Endothelial cell of umbilical vein (primary cell): ENCODE data around the gene RALBP1.

Experiments used
- EZH2 ChIP-seq: IDR thresholded peaks from 2 replicates; pipeline ENCODE4 v1.6.1; 2012; ENCODE audit warnings: borderline replicate concordance, low read depth, mild to moderate bottlenecking, moderate library complexity, low read length, inconsistent platforms; ENCODE audit not compliant: severe bottlenecking
- TF ChIP-seq, protein P1 (sequence below), 2 donors: IDR thresholded peaks; 1 replicate in 1 of 2; 2 replicates in 1 of 2; pipeline ENCODE4 v1.5.1; 2011; ENCODE audit warnings: low read length in 2 of 2, mild to moderate bottlenecking in 2 of 2, moderate library complexity in 2 of 2, control low read depth in 1 of 2, inconsistent platforms in 1 of 2, low read depth in 1 of 2; ENCODE audit not compliant: insufficient read depth in 1 of 2; ENCODE audit errors: extremely low read depth in 1 of 2
- TF ChIP-seq, protein P2 (sequence below): IDR thresholded peaks from 2 replicates; pipeline ENCODE4 v1.6.1; 2011; ENCODE audit not compliant: insufficient read depth, insufficient read length

DNA sequence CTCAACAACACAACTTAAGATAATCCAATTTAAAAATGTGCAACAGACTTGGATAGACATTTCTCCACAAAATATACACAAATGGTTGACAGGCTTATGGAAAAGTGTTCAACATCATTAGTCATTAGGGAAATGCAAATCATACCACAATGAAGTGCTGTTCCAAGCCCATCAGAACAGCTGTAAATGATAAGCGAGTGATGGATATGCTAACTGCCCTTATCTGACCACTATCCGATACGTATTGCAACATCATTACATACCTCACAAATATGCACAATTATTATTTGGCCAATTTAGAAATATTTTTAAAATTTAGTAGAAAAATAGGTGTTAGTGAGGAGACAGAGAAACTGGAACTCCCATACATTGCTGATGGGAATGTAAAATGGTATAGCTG is 76.9 kb downstream of the RALBP1 start:
- TF ChIP-seq, protein P1, sequence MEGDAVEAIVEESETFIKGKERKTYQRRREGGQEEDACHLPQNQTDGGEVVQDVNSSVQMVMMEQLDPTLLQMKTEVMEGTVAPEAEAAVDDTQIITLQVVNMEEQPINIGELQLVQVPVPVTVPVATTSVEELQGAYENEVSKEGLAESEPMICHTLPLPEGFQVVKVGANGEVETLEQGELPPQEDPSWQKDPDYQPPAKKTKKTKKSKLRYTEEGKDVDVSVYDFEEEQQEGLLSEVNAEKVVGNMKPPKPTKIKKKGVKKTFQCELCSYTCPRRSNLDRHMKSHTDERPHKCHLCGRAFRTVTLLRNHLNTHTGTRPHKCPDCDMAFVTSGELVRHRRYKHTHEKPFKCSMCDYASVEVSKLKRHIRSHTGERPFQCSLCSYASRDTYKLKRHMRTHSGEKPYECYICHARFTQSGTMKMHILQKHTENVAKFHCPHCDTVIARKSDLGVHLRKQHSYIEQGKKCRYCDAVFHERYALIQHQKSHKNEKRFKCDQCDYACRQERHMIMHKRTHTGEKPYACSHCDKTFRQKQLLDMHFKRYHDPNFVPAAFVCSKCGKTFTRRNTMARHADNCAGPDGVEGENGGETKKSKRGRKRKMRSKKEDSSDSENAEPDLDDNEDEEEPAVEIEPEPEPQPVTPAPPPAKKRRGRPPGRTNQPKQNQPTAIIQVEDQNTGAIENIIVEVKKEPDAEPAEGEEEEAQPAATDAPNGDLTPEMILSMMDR (IDR thresholded peaks at IDR 0.05; ENCODE audit: extremely low read depth in 1 of 2, insufficient read depth in 1 of 2, low read depth in 1 of 2, low read length in 2 of 2), result no peak
- TF ChIP-seq EZH2, result no peak
- TF ChIP-seq, protein P2, sequence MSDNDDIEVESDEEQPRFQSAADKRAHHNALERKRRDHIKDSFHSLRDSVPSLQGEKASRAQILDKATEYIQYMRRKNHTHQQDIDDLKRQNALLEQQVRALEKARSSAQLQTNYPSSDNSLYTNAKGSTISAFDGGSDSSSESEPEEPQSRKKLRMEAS, result no peak
